HCT116 (cell line): ENCODE measurements around the gene ACSBG1. TPM values are rescaled to one million over a fixed set of nuclear protein-coding genes. Genes with fewer than 3 reads are reported as not detected.

Experiments
- ATAC-seq: fragments of 200-7000 bp; cut with Tn5 transposase; 2 replicates; pipeline ENCODE4 v1.9.1; 2020; ENCODE audit warnings: mild to moderate bottlenecking, moderate library complexity
- BruUV-seq: library from RNA; stranded (reverse); fragments of 400-500 nt; replicated peaks from 2 replicates; lab custom pipeline; 2021; lab: Mats Ljungman, UMichigan
- CTCF ChIA-PET: fragments of 300-600 bp; sonication (Branson Sonifier 250); formaldehyde crosslinking; loops from one replicate; lab custom pipeline; 2021; ENCODE audit warnings: antibody characterized with exemption; lab: Charles Lee
- POLR2A ChIA-PET: fragments of 300-600, 350-600 bp; sonication (Branson Sonifier 250); formaldehyde crosslinking; loops from one replicate; lab custom pipeline; 2021; ENCODE audit warnings: antibody characterized with exemption; lab: Charles Lee
- RAD21 ChIA-PET, 2 experiments: fragments of 300-600 bp; sonication (Branson Sonifier 250); formaldehyde crosslinking; loops; one replicate each; lab custom pipeline; 2023; ENCODE audit warnings: low total read pairs in 2 of 2; ENCODE audit not compliant: uncharacterized antibody in 2 of 2, unreplicated experiment in 2 of 2, low non-redundant PET in 1 of 2; lab: Charles Lee
- DNase-seq: peaks from one replicate; pipeline ENCODE4 v3.0.0-alpha.2; 2010; ENCODE audit warnings: low read depth, low spot score
- H2AFZ ChIP-seq: fragments of 200-600 bp; shearing (Covaris generic), sonication (generic); 2 replicates; pipeline ENCODE4 v1.6.1; 2017; ENCODE audit warnings: low read depth, mixed run types, mixed read lengths, antibody characterized with exemption, low read length; ENCODE audit not compliant: poor library complexity, severe bottlenecking
- H3K27ac ChIP-seq: 2 replicates; pipeline ENCODE4 v1.5.1; 2012; ENCODE audit warnings: low read depth, low read length
- H3K27me3 ChIP-seq: fragments of 200-600 bp; sonication (generic); 2 replicates; pipeline ENCODE4 v1.6.1; 2016; ENCODE audit warnings: mixed run types, low read length, mixed read lengths; ENCODE audit not compliant: insufficient read depth
- H3K36me3 ChIP-seq, 2 experiments: fragments of 200-500 bp in 1 of 2; fragments of 200-600 bp in 1 of 2; sonication (Bioruptor generic) in 1 of 2; sonication (generic) in 1 of 2; 2 replicates each; pipeline versions ENCODE4 v1.5.1 to v1.6.1; 2014 to 2016; ENCODE audit warnings: low read length in 2 of 2, inconsistent platforms in 1 of 2, mixed read lengths in 1 of 2, mixed run types in 1 of 2; ENCODE audit not compliant: insufficient read depth in 2 of 2, control insufficient read depth in 1 of 2
- H3K4me1 ChIP-seq, 2 experiments: fragments of 200-600 bp in 1 of 2; sonication (generic) in 1 of 2; 2 replicates each; pipeline versions ENCODE4 v1.5.1 to v1.6.1; 2012 to 2017; ENCODE audit warnings: low read length in 2 of 2, inconsistent platforms in 1 of 2, mild to moderate bottlenecking in 1 of 2, mixed read lengths in 1 of 2, mixed run types in 1 of 2, moderate library complexity in 1 of 2; ENCODE audit not compliant: insufficient read depth in 2 of 2, control insufficient read depth in 1 of 2
- H3K4me2 ChIP-seq: fragments of 200-600 bp; sonication (generic); 2 replicates; pipeline ENCODE4 v1.6.1; 2017; ENCODE audit warnings: mixed run types, low read length, mixed read lengths
- H3K4me3 ChIP-seq, 2 experiments: fragments of 200-600 bp in 1 of 2; sonication (generic) in 1 of 2; replicated peaks in 1 of 2; 2 replicates each; pipeline ENCODE4 v1.5.1; 2011 to 2016; ENCODE audit warnings: low read length in 2 of 2, control low read depth in 1 of 2, low read depth in 1 of 2, mild to moderate bottlenecking in 1 of 2, mixed read lengths in 1 of 2, mixed run types in 1 of 2
- H3K79me2 ChIP-seq: fragments of 200-600 bp; sonication (generic); 2 replicates; pipeline ENCODE4 v1.6.1; 2017; ENCODE audit warnings: mild to moderate bottlenecking, mixed run types, low read length, moderate library complexity, mixed read lengths; ENCODE audit not compliant: insufficient read depth
- H3K9ac ChIP-seq: fragments of 200-600 bp; sonication (generic); 2 replicates; pipeline ENCODE4 v1.6.1; 2016; ENCODE audit warnings: low read length, mixed read lengths
- H3K9me2 ChIP-seq: fragments of 200-600 bp; sonication (generic), shearing (Covaris generic); 2 replicates; pipeline ENCODE4 v1.6.1; 2017; ENCODE audit warnings: mixed run types, mild to moderate bottlenecking, moderate library complexity; ENCODE audit not compliant: insufficient read depth
- H3K9me3 ChIP-seq, 2 experiments: fragments of 200-500 bp in 1 of 2; fragments of 200-600 bp in 1 of 2; sonication (Bioruptor generic) in 1 of 2; sonication (generic) in 1 of 2; 2 replicates each; pipeline ENCODE4 v1.6.1; 2014 to 2017; ENCODE audit warnings: low read length in 2 of 2, mixed read lengths in 2 of 2, inconsistent platforms in 1 of 2, low read depth in 1 of 2, mild to moderate bottlenecking in 1 of 2, mixed run types in 1 of 2, moderate library complexity in 1 of 2; ENCODE audit not compliant: control insufficient read depth in 1 of 2, insufficient read depth in 1 of 2
- H4K20me1 ChIP-seq: fragments of 200-600 bp; sonication (generic), shearing (Covaris generic); 2 replicates; pipeline ENCODE4 v1.6.1; 2017; ENCODE audit warnings: mixed run types, mild to moderate bottlenecking, moderate library complexity; ENCODE audit not compliant: insufficient read depth
- ATF3 ChIP-seq: IDR thresholded peaks from 2 replicates; pipeline ENCODE4 v1.6.1; 2012
- CBX3 ChIP-seq: IDR thresholded peaks from 2 replicates; pipeline ENCODE4 v1.6.1; 2012; ENCODE audit warnings: low read depth
- CEBPB ChIP-seq: IDR thresholded peaks from 2 replicates; pipeline ENCODE4 v1.6.1; 2012; ENCODE audit warnings: low read depth
- CTCF ChIP-seq, 3 experiments: fragments of 200-600 bp in 1 of 3; sonication (generic) in 1 of 3; IDR thresholded peaks in 2 of 3; conservative IDR thresholded peaks in 1 of 3; 2 replicates each; pipeline ENCODE4 v1.5.1; 2012 to 2017; ENCODE audit warnings: low read depth in 2 of 3, low read length in 2 of 3, antibody characterized with exemption in 1 of 3, borderline replicate concordance in 1 of 3, control low read depth in 1 of 3, mild to moderate bottlenecking in 1 of 3, mixed read lengths in 1 of 3, mixed run types in 1 of 3, moderate library complexity in 1 of 3; ENCODE audit not compliant: insufficient read depth in 1 of 3
- FOSL1 ChIP-seq: IDR thresholded peaks from 2 replicates; pipeline ENCODE4 v1.6.1; 2012; ENCODE audit warnings: low read depth
- JUND ChIP-seq: IDR thresholded peaks from 2 replicates; pipeline ENCODE4 v1.6.1; 2012
- POLR2AphosphoS5 ChIP-seq: IDR thresholded peaks from 2 replicates; pipeline ENCODE4 v1.6.1; 2011; ENCODE audit warnings: mild to moderate bottlenecking, low read depth, low read length, moderate library complexity
- SIN3A ChIP-seq: IDR thresholded peaks from 2 replicates; pipeline ENCODE4 v1.6.1; 2012; ENCODE audit warnings: low read depth
- SP1 ChIP-seq: IDR thresholded peaks from 2 replicates; pipeline ENCODE4 v1.6.1; 2012; ENCODE audit warnings: low read depth
- SRF ChIP-seq: IDR thresholded peaks from 2 replicates; pipeline ENCODE4 v1.6.1; 2012; ENCODE audit warnings: low read depth
- ZFX ChIP-seq: fragments of 450-650 bp; IDR thresholded peaks from 2 replicates; pipeline ENCODE4 v1.6.1; 2017
- ZNF274 ChIP-seq: fragments of 200-500 bp; sonication (Bioruptor generic); IDR thresholded peaks from 2 replicates; pipeline ENCODE4 v1.6.1; 2014; ENCODE audit warnings: mild to moderate bottlenecking, low read depth, low read length, inconsistent platforms
- intact Hi-C: fragments of 100-400 bp; cut with micrococcal nuclease; formaldehyde crosslinking; loops from 2 replicates; pipeline ENCODE4 v1.10.0; 2022
- total RNA-seq: library from RNA; stranded (reverse); gene quantifications from one replicate; pipeline ENCODE4 v1.2.1, GENCODE V29; 2021; ENCODE audit not compliant: unreplicated experiment

The ACSBG1 gene
- total RNA-seq, 1 experiment from 2014 or later = 0.71 TPM

DNA sequence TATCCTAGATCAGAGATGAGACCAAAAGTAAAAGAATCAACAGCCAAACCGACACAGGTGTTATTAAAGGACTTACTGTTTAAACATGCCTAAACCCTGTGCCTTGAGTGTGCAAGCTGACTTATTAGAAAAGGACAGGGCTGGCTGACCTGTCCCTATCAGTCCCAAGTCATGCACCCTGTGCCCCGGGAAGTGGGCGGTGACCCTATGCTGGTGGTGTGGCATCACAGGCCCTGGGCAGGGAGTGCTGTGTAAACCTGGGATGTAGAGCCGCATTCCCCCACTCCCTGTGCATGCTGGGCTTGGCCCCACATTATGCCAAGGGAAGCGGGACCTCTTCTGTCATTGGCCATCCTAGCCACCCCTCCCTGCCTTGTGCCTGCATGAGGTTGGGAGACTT, 40.6 kb upstream of the ACSBG1 start:
- no peak overlapping the region for H3K27ac ChIP-seq
- TF ChIP-seq ZFX (no peak), CTCF (IDR thresholded peaks at IDR 0.05 in 2 of 3, conservative IDR thresholded peaks at IDR 0.05 in 1 of 3; ENCODE audit: borderline replicate concordance in 1 of 3, insufficient read depth in 1 of 3, low read depth in 2 of 3, low read length in 2 of 3) (no peak), ATF3 (no peak), CBX3 (no peak), JUND (no peak), SIN3A (no peak)

DNA sequence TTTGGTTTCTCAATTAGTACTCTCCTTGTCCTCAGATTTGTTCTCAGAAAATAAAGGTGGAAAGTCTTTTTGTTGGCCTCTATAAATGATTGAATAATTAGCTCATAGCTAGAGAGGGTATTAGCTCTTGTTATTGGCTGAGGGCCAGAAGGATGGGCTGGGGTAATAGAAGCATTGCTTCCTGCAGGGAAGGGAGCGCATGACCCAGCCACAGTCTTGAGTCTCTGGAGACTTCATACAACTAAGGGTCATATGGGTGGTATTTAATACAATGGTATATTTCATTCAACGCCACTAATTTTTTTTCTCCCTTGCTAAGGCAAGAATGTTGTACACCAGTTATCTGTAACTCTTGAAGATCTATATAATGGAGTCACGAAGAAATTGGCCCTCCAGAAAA, 38.4 kb upstream of the ACSBG1 start:
- Histone ChIP-seq H3K27me3 (no peaks in the 10 kb centered on the region), H3K4me2 (no peak overlapping the region), H3K9me3 (no peaks in the 10 kb centered on the region), H3K79me2 (peaks cover 84% of the 10 kb centered on the region), H4K20me1 (no peaks in the 10 kb centered on the region), H3K4me3 (no peak overlapping the region), H3K9me2 (no peaks in the 10 kb centered on the region), H2AFZ (no peak overlapping the region), H3K36me3 (peaks cover 38 to 60% of the 10 kb centered on the region in 2 experiments), H3K4me1 (no peaks in the 10 kb centered on the region), H3K27ac (no peak overlapping the region), H3K9ac (no peak overlapping the region)
- ChIA-PET RAD21 (no interaction called here), CTCF (no interaction called here), POLR2A (no interaction called here)
- TF ChIP-seq POLR2AphosphoS5 (no peak), CEBPB (no peak), FOSL1 (no peak), SRF (no peak), SP1 (no peak), ATF3 (no peak), ZNF274 (no peak)
- ATAC-seq (no peak), DNase-seq (no peak)
- BruUV-seq = no TSS peak
- intact Hi-C loops = no loop called here

More for the DNA sequence above, 40.6 kb upstream of the ACSBG1 start:
- ATAC-seq (no peak), DNase-seq (no peak)
- Histone ChIP-seq H3K27me3 (no peaks in the 10 kb centered on the region), H3K4me2 (no peak overlapping the region), H3K9me2 (no peaks in the 10 kb centered on the region), H3K9me3 (no peaks in the 10 kb centered on the region), H2AFZ (no peak overlapping the region), H3K36me3 (peaks cover 45 to 57% of the 10 kb centered on the region in 2 experiments), H4K20me1 (no peaks in the 10 kb centered on the region), H3K9ac (no peak overlapping the region), H3K4me3 (no peak overlapping the region), H3K4me1 (no peaks in the 10 kb centered on the region), H3K79me2 (peaks cover 74% of the 10 kb centered on the region)
- RAD21 ChIA-PET = no interaction called here
- no TSS peak for BruUV-seq
- intact Hi-C loops = no loop called here
- POLR2A ChIA-PET = no interaction called here
- CTCF ChIA-PET = no interaction called here
